Activated T-cell treated with anti-CD3 and anti-CD28 coated beads, Interleukin-2, amount 50 U/mL, for 1 hour (primary cell): ENCODE data around the gene CELSR1.

ENCODE experiments used
- DNase-seq: peaks from one replicate; pipeline ENCODE4 v3.0.0-alpha.2; 2020

CELSR1 gene

DNA sequence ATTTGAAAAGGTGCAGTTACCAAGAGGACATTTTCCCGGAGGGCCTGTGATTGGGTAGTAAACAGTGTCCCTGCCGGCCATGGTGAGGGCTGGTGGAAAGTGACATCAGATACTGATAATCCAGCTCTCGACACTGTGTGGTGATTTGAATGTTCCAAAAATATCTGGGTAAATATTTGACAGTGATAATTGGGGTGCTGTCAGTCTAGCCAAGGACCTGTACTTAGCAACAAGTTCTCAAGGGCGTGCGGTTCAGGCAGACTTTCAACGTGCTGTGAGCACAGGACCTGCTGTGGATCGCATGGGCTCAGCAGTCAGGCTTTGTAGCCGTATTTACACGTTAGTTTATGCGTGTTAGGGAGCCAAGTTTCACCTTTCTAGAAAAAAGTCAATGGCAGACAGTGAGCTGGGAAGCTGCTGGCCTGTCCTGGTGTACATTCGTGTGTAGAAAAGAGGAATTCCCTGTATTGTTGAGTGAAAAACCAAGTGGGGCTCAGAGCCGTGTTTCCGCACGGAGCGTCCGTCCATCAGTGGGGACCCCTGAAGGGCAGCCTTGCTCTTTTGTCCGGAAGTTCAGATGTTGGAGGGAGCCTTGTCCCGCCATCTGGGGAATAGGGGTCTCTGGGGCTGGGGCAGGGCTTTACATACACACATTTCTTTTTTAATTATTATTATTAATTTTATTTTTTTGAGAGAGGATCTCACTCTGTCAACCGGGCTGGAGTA, 190.6 kb downstream of the CELSR1 start:
- DNase-seq: no peak

DNA sequence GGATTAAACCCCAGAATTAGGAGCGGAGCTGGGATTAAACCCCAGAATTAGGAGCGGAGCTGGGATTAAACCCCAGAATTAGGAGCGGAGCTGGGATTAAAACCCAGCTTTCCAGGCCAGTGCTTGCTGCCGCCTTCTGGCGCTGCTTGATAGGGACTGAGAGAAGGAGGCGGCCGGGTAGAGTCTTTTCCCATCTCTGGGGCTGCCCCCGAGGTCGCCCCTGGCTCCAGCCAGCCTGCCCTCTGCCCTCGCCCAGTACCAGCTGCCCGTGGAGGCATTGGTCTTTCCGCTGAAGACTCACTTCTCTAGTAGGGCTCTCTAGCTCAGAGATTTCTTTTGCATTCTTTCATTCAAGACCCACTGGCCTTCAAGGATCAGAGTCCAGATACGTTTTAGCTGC, 196.7 kb downstream of the CELSR1 start:
- DNase-seq: no peak

GRCh38 chr22:46339956-46340355, 197.5 kb downstream of the CELSR1 start:
- no peak for DNase-seq

DNA sequence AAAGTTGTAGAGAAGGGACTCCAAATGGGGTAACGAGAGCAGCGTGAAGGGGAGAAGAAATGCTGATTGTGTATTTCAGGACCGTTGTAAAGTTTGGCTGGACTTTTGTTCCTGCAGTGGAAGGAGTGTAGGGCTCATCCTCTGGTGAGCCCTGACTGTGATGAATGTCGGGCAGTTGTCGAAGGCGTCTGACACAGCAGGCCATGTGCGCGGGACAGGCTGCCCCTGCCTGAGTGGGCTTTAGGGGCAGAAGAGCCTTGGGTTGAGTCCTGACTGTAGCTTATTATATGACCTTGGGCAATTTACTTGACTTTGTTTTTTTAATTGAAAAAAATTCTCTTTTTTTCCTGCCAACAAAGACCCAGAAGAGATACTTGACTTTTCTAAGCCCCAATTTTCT, 198.8 kb downstream of the CELSR1 start:
- no peak for DNase-seq

DNA sequence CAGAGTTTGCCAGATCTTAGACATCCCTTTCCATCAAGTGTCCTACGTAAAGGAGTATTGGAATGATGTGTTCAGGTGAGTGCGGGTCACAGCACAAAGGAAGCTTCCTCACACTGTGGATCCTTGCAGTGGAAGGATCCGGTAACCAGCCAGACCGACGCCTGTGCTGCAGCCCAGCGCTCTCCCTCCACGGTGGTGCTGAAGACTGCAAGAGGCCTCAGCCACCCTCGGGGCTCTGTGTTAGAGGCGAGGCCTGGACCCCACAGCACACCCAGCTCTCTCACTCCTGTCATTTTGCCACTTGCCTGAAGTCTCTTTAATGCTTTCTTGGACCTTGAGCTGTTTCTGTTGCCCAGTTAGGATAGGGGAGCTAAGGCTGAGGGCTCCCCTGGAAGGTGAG, 199.6 kb downstream of the CELSR1 start:
- no peak for DNase-seq

DNA sequence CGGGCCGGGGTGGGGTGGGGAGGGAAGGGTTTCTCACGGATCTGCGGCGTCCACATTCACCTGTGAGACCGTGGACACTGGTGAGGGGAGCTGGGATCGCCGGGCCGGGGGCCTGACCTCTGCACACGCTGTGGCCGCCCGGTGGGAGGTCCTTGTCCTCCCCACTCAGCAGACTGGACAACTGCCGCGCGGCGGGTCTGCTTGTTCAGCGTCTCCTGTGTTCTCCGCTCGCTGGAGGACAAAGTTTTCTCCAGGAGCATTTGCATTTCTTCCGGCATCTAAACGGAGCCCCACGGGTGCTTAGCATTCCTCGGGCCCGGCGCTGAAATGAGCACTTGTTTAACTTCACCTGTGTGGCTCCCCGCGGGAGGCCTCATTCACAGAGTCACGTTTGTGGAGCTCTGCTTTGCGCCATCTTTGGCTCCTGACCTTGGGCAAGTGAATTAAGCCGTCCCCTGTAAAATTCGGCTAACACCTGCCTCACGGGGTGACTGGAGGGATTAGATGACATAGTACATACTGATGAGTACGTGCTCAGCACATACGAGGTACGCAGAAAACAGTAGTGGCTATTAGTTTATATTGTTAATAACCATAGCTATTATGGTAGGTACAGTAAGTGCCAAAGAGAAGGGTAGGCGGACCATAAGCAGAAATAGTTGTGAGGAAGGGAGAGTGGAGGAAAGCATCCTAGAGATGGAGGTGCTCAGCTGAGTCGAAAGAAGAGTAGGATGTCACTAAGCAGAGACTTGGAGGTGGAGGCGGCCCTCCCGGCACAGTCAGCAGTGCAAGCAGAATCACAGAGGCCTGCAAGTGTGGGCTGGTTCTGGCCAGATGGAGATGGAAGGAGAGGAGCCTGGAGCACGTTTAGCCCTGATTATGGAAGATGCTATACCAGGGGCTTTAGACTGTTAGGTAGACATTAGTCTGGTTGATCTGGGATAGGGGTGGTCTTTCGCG, 201.0 kb downstream of the CELSR1 start:
- peak; percentile 30 for DNase-seq

DNA sequence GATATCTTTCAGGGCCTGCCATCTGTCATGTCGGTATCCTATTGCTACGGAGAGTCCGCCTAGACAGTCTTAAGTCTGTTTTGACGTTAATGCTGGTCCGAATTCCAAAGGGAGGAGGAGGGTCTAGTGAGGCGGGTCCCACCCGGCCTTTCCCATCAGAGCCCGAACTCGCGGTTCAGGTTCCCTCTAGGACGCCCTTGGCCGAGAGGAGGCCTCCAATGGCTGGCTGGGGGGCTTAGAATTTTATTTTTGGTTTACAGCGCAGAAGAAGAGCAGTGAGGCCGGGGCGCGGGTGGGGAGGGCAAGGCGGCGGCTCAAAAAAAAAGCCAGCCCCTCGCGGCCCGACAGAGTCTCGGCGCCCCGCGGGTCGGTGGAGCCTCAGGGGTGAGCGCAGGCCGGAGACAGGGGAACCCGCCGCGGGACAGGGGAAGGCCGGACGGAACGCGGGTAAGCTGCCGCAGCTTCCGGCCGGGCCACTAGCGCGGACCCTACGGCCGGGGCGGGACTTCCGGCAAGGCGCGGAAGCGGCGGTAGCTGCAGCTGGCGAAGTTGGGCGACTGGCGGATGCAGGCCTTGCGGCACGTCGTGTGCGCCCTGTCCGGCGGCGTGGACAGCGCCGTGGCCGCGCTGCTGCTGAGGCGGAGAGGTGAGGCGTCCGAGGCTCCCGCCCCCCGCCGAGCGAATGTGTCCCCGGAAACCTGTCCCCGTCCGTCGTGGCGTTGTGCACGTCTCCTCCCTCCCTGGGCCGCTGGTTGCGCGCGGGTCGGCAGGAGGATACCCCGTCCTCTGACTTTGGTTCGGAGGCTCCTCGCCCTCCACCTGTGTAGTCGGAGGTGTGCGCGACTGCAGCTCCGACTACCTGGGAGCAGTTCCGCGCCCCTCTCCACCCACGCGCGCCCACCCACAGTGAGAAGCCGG, 202.0 kb downstream of the CELSR1 start, which contains the start of gene TRMU:
Gene TRMU (plus strand): TSS at position 514 of the 918 bp plus-strand sequence. CDS start 51 bp downstream, at position 565.
- peak; percentile 78 for DNase-seq

GRCh38 chr22:46331496-46331895, 205.9 kb downstream of the CELSR1 start:
- DNase-seq: no peak

- DNase-seq: no peak
Measured at GRCh38 chr22:46330426-46330825, 207.0 kb downstream of the CELSR1 start.

GRCh38 chr22:46329616-46330015, 207.8 kb downstream of the CELSR1 start:
- DNase-seq: no peak

DNA sequence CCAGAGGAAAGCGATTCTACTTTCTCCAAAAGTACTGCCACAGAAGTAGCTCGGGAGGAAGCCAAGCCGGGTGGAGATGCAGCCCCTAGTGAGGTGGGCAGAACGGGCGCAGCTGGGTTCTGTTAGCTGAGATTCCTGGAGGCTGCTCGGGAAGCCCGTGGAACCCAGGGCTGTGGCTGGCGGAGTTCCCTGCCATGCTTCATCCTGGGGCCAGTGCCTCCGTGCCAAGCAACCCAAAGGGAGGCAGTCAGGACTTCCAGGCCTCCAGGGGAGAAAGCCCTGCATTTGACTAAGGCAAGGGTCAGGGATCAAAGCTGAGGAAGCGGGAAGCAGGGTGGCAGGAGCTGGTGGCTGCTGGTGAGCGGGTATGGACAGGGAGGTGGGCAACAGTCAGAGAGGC, 208.6 kb downstream of the CELSR1 start:
- DNase-seq: no peak

DNA sequence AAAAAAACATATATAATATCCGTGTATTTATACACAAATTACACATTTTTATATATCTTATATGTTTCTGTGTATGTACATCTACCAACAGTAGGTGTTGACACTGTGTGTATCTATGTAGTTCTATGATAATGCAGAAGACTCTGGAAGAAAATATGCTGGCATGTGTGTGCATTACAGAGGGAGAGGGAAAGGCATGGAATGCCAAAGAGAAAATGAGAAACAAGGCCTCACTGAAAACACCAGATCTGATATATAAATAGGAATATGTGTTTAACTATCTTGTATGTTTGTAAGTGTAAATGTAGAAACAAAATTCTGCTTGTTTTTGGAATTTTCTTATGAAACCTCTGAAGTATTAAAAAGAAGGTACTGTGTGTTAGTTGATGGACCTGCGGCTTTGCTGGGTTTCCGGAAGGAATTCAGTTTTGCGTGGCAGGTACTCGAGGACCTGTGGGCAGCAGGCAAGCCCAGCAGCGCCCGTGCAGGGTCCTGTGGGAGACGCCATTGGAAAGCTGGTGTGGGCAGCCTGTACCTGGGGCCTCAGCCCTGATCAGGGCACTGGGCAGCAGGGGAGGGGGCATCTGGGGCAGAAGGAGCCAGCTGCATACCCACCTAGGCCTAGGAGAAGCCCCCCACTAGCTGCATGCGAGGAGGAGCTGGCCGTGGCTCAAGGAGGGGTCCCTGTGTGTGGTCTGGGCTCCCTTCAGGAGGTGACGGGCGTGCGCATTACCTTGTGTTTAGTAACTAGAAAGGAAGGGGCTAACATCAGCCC, 209.5 kb downstream of the CELSR1 start:
- no peak for DNase-seq

DNA sequence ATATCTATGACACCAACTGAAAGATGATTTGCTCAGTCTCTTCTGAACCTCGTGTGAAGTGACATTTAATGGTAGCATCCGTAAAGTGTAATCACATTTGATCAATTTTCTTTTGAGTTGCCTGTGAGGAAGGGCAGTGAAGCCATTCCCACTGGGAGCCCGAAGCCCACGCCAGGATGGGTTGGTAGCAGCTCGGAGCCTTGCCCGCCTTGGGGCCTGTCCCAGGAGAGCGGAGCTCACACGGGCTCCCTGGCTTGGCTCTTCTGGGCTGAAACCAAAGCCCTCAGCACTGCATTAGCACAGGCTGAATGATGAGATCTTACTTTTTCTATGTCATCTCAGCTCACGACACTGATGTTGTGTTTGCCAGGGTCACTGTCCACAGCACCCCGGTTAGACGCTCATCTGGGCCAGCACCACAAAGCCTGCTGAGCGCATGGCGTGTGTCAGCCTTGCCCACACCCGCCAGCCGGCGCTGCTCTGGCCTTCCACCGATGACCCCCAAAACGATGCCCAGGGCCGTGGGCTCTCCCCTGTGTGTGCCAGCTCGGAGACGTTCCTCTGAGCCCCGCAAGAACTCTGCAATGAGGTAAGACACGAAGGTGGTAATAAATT, 211.2 kb downstream of the CELSR1 start:
- DNase-seq: no peak

- no peak for DNase-seq
Measured at GRCh38 chr22:46323162-46323561, 214.3 kb downstream of the CELSR1 start.

DNA sequence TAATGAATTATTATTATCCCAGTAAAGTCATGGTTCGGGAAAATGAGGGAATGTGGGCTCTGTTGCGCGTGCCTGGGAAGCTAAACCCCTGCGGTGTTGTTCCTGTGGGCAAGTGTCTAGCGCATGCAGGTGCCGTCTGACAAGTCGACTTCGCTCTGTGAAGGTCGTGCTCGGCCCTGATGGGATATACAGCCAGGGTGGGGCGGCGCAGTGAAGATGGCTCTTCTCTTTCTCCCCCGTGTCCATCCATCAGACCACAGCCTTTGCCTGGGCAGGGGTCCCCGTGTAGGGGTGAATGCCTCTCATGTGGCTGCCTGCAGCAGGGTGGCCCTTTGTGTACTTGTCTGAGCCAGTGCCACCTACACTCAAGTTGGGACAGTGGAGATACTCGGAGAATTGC, 214.7 kb downstream of the CELSR1 start:
- no peak for DNase-seq

DNA sequence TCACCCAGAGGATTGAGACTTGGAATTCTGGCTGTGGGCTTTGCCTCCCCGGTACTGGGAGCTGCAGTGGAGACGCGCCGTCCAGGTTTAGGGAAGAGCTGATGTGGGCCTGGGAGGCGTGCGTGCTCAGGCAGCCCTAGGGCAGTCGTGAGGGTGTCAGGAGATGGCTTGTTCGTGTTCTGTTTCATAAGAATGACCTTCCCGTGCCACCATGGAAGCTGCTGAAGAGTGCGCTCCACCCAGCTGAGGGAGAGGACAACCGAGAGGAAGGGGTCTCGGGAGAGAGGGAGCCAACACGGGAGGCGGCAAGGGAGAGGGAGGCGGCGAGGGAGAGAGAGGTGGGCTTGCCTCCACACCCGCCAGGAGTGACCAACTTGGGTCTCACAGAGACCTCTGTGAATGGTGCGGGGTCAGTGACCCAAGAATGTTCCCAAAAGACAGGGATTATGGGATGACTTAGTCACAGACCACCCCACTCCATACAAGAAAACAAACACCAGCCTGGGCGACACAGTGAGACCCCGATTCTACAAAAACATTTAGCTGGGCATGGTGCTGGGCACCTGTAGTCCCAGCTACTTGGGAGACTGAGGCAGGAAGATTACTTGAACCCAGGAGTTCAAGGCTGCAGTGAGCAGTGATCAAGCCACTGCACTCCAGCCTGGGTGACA, 216.6 kb downstream of the CELSR1 start:
- DNase-seq: no peak

- DNase-seq: no peak
Measured at GRCh38 chr22:46320166-46320710, 217.2 kb downstream of the CELSR1 start.

DNA sequence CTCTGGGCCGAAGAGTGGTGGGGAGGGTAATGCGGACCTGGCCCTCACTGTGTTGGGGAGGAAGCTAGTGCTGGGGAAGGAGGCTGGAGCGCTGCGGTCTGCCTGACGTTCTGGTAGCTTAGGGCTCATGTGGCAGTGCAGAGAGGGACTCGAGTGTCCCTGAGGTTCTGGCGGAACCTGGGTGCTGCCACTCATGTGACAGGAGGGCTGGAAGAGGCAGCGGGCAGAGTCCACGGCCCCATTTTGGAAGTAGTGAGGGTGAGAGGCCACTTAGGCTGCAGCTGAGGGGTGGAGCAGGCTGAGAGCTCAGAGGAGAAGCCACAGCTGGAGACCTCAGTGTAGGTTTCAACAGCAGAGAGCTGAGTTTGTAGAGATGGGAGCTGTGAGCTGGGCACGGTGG, 218.1 kb downstream of the CELSR1 start:
- DNase-seq: no peak

GRCh38 chr22:46318576-46318975, 218.8 kb downstream of the CELSR1 start:
- DNase-seq: no peak

DNA sequence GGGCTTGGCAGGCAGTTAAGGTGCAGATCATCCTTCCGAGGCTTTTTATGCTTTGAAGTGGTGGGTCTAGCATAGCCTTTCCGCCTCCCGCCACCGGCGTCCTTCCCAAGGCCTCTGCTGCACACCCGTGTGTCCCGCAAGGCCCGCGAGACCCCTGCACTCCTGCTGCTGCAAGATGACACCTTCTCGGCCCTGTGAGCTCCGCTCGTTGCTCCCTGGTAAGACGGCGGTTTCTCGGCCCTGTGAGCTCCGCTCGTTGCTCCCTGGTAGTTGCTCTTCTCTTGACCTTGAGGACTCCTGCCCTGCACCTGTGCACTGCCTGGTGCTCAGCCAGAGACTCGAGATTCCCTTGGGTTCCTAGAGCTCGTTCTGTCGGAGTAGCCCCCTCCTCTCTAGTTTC, 219.8 kb downstream of the CELSR1 start:
- no peak for DNase-seq

DNA sequence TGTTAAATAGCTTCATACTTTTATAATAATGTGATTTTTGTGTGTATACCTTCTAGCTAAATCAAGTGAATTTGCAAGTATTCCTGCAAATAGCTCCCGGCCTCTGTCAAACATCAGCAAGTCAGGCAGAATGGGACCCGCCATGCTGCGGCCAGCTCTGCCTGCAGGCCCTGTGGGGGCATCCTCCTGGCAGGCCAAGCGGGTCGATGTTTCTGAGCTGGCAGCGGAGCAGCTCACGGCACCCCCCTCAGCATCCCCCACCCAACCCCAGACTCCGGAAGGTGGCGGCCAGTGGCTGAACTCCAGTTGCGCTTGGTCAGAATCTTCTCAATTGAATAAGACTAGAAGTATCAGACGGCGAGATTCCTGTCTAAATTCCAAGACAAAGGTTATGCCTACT, 221.4 kb downstream of the CELSR1 start:
- no peak for DNase-seq
